K562 (cell line): ENCODE measurements around the gene KLRF2. TPM values are rescaled to one million over a fixed set of nuclear protein-coding genes. Genes with fewer than 3 reads are reported as not detected.

Experiments
- polyA plus RNA-seq, 8 experiments: library from polyadenylated mRNA; depleted of rRNA in 4 of 8; stranded (reverse) in 5 of 8; unstranded in 3 of 8; fragments of >200 nt; fragmentation: Nextera tagmentation in 2 of 8; fragmentation: Illumina TruSeq in 1 of 8; extraction: Ambion mirVana in 2 of 8; extraction: Trizol in 1 of 8; gene quantifications; 2 replicates each; pipeline versions ENCODE4 v1.2.1 to v1.2.3, GENCODE V29; 2011 to 2014; ENCODE audit warnings: inconsistent platforms in 1 of 8, missing spikeins in 1 of 8
- total RNA-seq, 7 experiments: library from RNA; depleted of rRNA in 6 of 7; stranded (reverse); fragments of >200 nt in 6 of 7; fragmentation: Illumina TruSeq in 2 of 7; extraction: Trizol in 2 of 7; gene quantifications; 2 replicates each; pipeline versions ENCODE4 v1.2.1 to v1.2.3, GENCODE V29; 2011 to 2021; ENCODE audit warnings: low replicate concordance in 1 of 7
- TF ChIP-seq, protein P1 (sequence below): fragments of 250-450 bp; sonication (Bioruptor Pico); IDR thresholded peaks from 2 replicates; pipeline ENCODE4 v1.8.0; 2022; ENCODE audit warnings: moderate library complexity, mild to moderate bottlenecking, inconsistent platforms

KLRF2 gene
- total and polyA plus RNA-seq, 9 of the 15 experiments (the other 6 are each of a cell fraction or from before 2014, with no cell fraction given), result not detected

DNA sequence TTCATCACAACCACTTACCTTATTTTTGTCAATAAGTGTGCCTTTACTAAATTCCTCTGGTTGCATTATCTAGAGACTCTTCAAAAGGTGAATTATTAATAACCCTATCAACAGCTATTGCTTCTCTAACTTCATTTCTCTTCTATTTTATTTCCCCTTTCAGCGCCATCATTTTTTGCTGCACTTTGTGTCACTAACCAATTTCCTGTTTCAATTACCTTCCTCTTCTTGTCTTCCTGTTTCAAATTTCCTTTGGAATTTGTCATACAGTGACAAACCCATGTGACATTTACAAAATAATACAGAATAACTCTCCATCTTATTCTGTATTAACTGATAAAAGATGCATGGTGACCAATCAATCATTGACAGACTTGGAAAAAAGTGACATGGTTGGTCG lies 63.1 kb downstream of the KLRF2 start (continued):
- TF ChIP-seq, protein P1, sequence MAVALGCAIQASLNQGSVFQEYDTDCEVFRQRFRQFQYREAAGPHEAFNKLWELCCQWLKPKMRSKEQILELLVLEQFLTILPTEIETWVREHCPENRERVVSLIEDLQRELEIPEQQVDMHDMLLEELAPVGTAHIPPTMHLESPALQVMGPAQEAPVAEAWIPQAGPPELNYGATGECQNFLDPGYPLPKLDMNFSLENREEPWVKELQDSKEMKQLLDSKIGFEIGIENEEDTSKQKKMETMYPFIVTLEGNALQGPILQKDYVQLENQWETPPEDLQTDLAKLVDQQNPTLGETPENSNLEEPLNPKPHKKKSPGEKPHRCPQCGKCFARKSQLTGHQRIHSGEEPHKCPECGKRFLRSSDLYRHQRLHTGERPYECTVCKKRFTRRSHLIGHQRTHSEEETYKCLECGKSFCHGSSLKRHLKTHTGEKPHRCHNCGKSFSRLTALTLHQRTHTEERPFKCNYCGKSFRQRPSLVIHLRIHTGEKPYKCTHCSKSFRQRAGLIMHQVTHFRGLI, result no peak

Other genes starting within 250 kb of the KLRF2 start
Only the 7 nearest of the 12 such genes appear.
- 28.0 and 30.1 TPM in 2 replicates for gene CD69, start 120.6 kb upstream of the KLRF2 start, total RNA-seq (2014; rRNA removed)
- 68.9 and 77.6 TPM in 2 replicates for gene CD69, start 120.6 kb upstream of the KLRF2 start, total RNA-seq (2014; rRNA removed; fragmentation: Illumina TruSeq; extraction: Trizol)
- 8.8 and 11.7 TPM in 2 replicates for gene CD69, start 120.6 kb upstream of the KLRF2 start, total RNA-seq (2015; rRNA removed; fragmentation: Illumina TruSeq; extraction: Trizol)
- gene CD69, start 120.6 kb upstream of the KLRF2 start, total RNA-seq (2021), result 38.3 and 45.9 TPM in 2 replicates
- gene CD69, start 120.6 kb upstream of the KLRF2 start, polyA plus RNA-seq (2011; rRNA removed), result 57.1 and 76.4 TPM in 2 replicates
- 38.7 and 54.4 TPM in 2 replicates for gene CD69, start 120.6 kb upstream of the KLRF2 start, polyA plus RNA-seq (2014; fragmentation: Illumina TruSeq; extraction: Trizol)
- gene CD69, start 120.6 kb upstream of the KLRF2 start, polyA plus RNA-seq (2014; fragmentation: Nextera tagmentation; extraction: Ambion mirVana), result 100 to 1,000 TPM; 160 to 243 TPM
- 52.2 and 66.0 TPM in 2 replicates for gene CD69, start 120.6 kb upstream of the KLRF2 start, polyA plus RNA-seq (2014; rRNA removed)
- 0.24 and 0.77 TPM in 2 replicates for gene KLRF1, start 54.0 kb upstream of the KLRF2 start, total RNA-seq (2014; rRNA removed)
- 0.99 and 1.1 TPM in 2 replicates for gene KLRF1, start 54.0 kb upstream of the KLRF2 start, total RNA-seq (2014; rRNA removed; fragmentation: Illumina TruSeq; extraction: Trizol)
- 0.90 and 1.1 TPM in 2 replicates for gene KLRF1, start 54.0 kb upstream of the KLRF2 start, total RNA-seq (2015; rRNA removed; fragmentation: Illumina TruSeq; extraction: Trizol)
- gene KLRF1, start 54.0 kb upstream of the KLRF2 start, total RNA-seq (2021), result 0.72 and 1.3 TPM in 2 replicates
- gene KLRF1, start 54.0 kb upstream of the KLRF2 start, polyA plus RNA-seq (2011; rRNA removed), result 1.1 and 1.3 TPM in 2 replicates
- 1.00 and 1.3 TPM in 2 replicates for gene KLRF1, start 54.0 kb upstream of the KLRF2 start, polyA plus RNA-seq (2014; fragmentation: Illumina TruSeq; extraction: Trizol)
- gene KLRF1, start 54.0 kb upstream of the KLRF2 start, polyA plus RNA-seq (2014; fragmentation: Nextera tagmentation; extraction: Ambion mirVana), result under 1 TPM; 0.48 to 0.53 TPM
- 1.8 and 2.1 TPM in 2 replicates for gene KLRF1, start 54.0 kb upstream of the KLRF2 start, polyA plus RNA-seq (2014; rRNA removed)
- gene CLEC2B, start 12.1 kb upstream of the KLRF2 start, total RNA-seq (2014; rRNA removed), result 1.2 and 1.3 TPM in 2 replicates
- 2.3 and 2.8 TPM in 2 replicates for gene CLEC2B, start 12.1 kb upstream of the KLRF2 start, total RNA-seq (2014; rRNA removed; fragmentation: Illumina TruSeq; extraction: Trizol)
- 5.8 and 5.9 TPM in 2 replicates for gene CLEC2B, start 12.1 kb upstream of the KLRF2 start, total RNA-seq (2015; rRNA removed; fragmentation: Illumina TruSeq; extraction: Trizol)
- gene CLEC2B, start 12.1 kb upstream of the KLRF2 start, total RNA-seq (2021), result 1.8 and 2.1 TPM in 2 replicates
- gene CLEC2B, start 12.1 kb upstream of the KLRF2 start, polyA plus RNA-seq (2011; rRNA removed), result 3.2 and 6.6 TPM in 2 replicates
- 2.1 and 2.9 TPM in 2 replicates for gene CLEC2B, start 12.1 kb upstream of the KLRF2 start, polyA plus RNA-seq (2014; fragmentation: Illumina TruSeq; extraction: Trizol)
- gene CLEC2B, start 12.1 kb upstream of the KLRF2 start, polyA plus RNA-seq (2014; fragmentation: Nextera tagmentation; extraction: Ambion mirVana), result 1 to 10 TPM; 4.3 to 5.2 TPM
- 2.1 and 2.9 TPM in 2 replicates for gene CLEC2B, start 12.1 kb upstream of the KLRF2 start, polyA plus RNA-seq (2014; rRNA removed)
- not detected in 2 replicates for gene CLEC2A, start 50.9 kb downstream of the KLRF2 start, total RNA-seq (2014; rRNA removed)
- gene CLEC2A, start 50.9 kb downstream of the KLRF2 start, total RNA-seq (2014; rRNA removed; fragmentation: Illumina TruSeq; extraction: Trizol), result not detected in 2 replicates
- not detected in 2 replicates for gene CLEC2A, start 50.9 kb downstream of the KLRF2 start, total RNA-seq (2015; rRNA removed; fragmentation: Illumina TruSeq; extraction: Trizol)
- gene CLEC2A, start 50.9 kb downstream of the KLRF2 start, total RNA-seq (2021), result not detected in 2 replicates
- gene CLEC2A, start 50.9 kb downstream of the KLRF2 start, polyA plus RNA-seq (2011; rRNA removed), result not detected in 2 replicates
- not detected in 2 replicates for gene CLEC2A, start 50.9 kb downstream of the KLRF2 start, polyA plus RNA-seq (2014; fragmentation: Illumina TruSeq; extraction: Trizol)
- not detected for gene CLEC2A, start 50.9 kb downstream of the KLRF2 start, polyA plus RNA-seq (2014; fragmentation: Nextera tagmentation; extraction: Ambion mirVana)
- not detected in 2 replicates for gene CLEC2A, start 50.9 kb downstream of the KLRF2 start, polyA plus RNA-seq (2014; rRNA removed)
- not detected in 2 replicates for gene CLEC12A, start 89.9 kb downstream of the KLRF2 start, total RNA-seq (2014; rRNA removed)
- gene CLEC12A, start 89.9 kb downstream of the KLRF2 start, total RNA-seq (2014; rRNA removed; fragmentation: Illumina TruSeq; extraction: Trizol), result not detected in 2 replicates
- gene CLEC12A, start 89.9 kb downstream of the KLRF2 start, total RNA-seq (2015; rRNA removed; fragmentation: Illumina TruSeq; extraction: Trizol), result not detected in 2 replicates
- not detected in 2 replicates for gene CLEC12A, start 89.9 kb downstream of the KLRF2 start, total RNA-seq (2021)
- not detected in 2 replicates for gene CLEC12A, start 89.9 kb downstream of the KLRF2 start, polyA plus RNA-seq (2011; rRNA removed)
- gene CLEC12A, start 89.9 kb downstream of the KLRF2 start, polyA plus RNA-seq (2014; fragmentation: Illumina TruSeq; extraction: Trizol), result not detected in 2 replicates
- not detected for gene CLEC12A, start 89.9 kb downstream of the KLRF2 start, polyA plus RNA-seq (2014; fragmentation: Nextera tagmentation; extraction: Ambion mirVana)
- not detected in 2 replicates for gene CLEC12A, start 89.9 kb downstream of the KLRF2 start, polyA plus RNA-seq (2014; rRNA removed)
- not detected in 2 replicates for gene CLEC1B, start 117.6 kb downstream of the KLRF2 start, total RNA-seq (2014; rRNA removed)
- gene CLEC1B, start 117.6 kb downstream of the KLRF2 start, total RNA-seq (2014; rRNA removed; fragmentation: Illumina TruSeq; extraction: Trizol), result not detected in 2 replicates
- gene CLEC1B, start 117.6 kb downstream of the KLRF2 start, total RNA-seq (2015; rRNA removed; fragmentation: Illumina TruSeq; extraction: Trizol), result not detected in 2 replicates
- not detected in 2 replicates for gene CLEC1B, start 117.6 kb downstream of the KLRF2 start, total RNA-seq (2021)
- gene CLEC1B, start 117.6 kb downstream of the KLRF2 start, polyA plus RNA-seq (2011; rRNA removed), result not detected in 2 replicates
- not detected in 2 replicates for gene CLEC1B, start 117.6 kb downstream of the KLRF2 start, polyA plus RNA-seq (2014; fragmentation: Illumina TruSeq; extraction: Trizol)
- gene CLEC1B, start 117.6 kb downstream of the KLRF2 start, polyA plus RNA-seq (2014; fragmentation: Nextera tagmentation; extraction: Ambion mirVana), result not detected
- not detected in 2 replicates for gene CLEC1B, start 117.6 kb downstream of the KLRF2 start, polyA plus RNA-seq (2014; rRNA removed)
- not detected in 2 replicates for gene CLEC12B, start 129.1 kb downstream of the KLRF2 start, total RNA-seq (2014; rRNA removed)
- not detected in 2 replicates for gene CLEC12B, start 129.1 kb downstream of the KLRF2 start, total RNA-seq (2014; rRNA removed; fragmentation: Illumina TruSeq; extraction: Trizol)
- not detected in 2 replicates for gene CLEC12B, start 129.1 kb downstream of the KLRF2 start, total RNA-seq (2015; rRNA removed; fragmentation: Illumina TruSeq; extraction: Trizol)
- gene CLEC12B, start 129.1 kb downstream of the KLRF2 start, total RNA-seq (2021), result not detected in 2 replicates
- not detected in 2 replicates for gene CLEC12B, start 129.1 kb downstream of the KLRF2 start, polyA plus RNA-seq (2011; rRNA removed)
- gene CLEC12B, start 129.1 kb downstream of the KLRF2 start, polyA plus RNA-seq (2014; fragmentation: Illumina TruSeq; extraction: Trizol), result not detected in 2 replicates
- gene CLEC12B, start 129.1 kb downstream of the KLRF2 start, polyA plus RNA-seq (2014; fragmentation: Nextera tagmentation; extraction: Ambion mirVana), result not detected
- gene CLEC12B, start 129.1 kb downstream of the KLRF2 start, polyA plus RNA-seq (2014; rRNA removed), result not detected in 2 replicates